GOT3 (cell line): ENCODE measurements around the gene TLR6.

Source experiments
- DNase-seq: peaks from one replicate; lab custom pipeline; 2025; ENCODE audit warnings: mixed read lengths; lab: John Stamatoyannopoulos, UW

Gene TLR6

DNA sequence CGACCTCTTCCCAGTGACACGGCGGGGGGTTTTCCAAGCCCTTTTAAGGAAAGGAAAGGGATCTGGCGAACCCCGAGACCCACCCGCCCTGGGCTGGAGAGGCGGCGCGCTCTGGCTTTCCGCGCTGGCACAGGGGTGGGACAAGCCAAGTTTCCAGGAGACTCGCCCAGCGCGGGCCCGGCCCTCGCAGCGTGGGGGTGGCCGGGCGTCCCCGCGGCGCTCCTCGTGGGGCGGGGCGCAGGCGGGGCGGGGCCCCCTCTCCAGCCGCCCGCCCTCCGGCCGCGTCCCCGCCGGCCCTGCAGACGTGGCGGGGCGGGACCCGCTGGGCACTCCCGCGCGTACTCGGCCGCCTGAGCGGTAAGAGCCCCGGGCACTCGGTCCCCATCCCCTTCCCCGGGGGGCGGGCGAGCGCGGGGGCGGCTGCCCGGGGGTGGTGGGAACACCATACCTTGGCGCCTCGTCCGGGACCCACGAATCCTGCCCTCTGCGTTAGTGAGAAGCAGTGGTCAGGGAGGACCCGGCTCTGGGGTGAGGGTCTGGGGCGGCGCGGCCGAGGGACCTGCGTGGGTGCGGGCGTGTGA lies 11.0 kb upstream of the TLR6 start, which contains the start of gene FAM114A1:
Gene FAM114A1, plus strand, starts transcription at position 329 of the 581 bp plus-strand sequence. CDS start 10,273 bp downstream, outside the sequence.
- DNase-seq = peak; percentile 42

- DNase-seq = no peak
These were observed 10.4 kb upstream of the TLR6 start for GRCh38 chr4:38866973-38867477.

- DNase-seq = no peak
These were observed 8.8 kb upstream of the TLR6 start for GRCh38 chr4:38865445-38865844.

DNA sequence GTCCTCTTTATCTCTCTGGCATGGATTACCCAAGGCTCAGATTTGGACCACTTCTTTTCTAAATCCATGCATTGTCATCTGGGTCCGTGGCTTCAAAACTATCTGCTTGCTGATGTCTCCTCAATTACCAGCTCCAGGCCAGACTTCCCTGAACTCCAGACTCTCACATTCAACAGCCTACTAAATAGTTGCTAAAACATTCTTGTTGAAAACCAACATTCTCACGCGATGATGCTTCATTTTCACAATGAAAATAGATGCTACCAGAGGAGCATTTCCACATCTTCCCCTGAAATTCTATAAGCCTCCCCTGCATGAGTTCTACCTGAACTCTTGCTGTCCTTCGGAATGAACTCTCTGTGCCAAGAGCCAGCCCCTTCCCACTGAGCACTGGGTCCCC lies 5.2 kb upstream of the TLR6 start:
- no peak for DNase-seq

DNA sequence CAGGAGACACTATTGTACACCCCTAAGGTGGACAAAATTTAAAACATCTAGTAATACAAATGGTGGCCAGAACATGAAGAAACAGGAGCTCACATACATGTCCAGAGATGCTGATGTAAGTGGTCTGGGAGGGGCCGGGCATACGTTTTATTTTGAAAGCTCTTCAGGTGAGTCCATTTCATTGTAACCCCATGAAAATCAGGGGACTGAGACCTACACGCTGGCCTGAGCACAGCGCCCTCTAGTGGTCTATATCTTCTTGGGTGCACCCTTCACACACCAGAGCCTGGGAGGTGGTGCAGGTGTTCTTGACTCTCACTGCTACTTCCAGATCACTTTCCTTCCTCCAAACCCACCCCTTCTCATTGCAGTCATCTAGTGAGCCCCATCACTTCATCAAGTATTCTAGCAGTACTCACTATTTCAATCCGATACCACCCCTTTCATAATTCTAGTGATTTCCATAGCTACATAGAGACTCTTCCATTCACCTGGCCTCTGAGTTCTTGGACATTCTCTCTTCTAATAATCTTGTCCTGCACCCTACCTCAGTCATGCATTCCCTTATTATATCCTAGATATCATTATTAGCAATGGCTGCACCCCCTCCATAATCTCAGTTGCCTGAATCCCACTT lies 4.3 kb upstream of the TLR6 start:
- DNase-seq = no peak

DNA sequence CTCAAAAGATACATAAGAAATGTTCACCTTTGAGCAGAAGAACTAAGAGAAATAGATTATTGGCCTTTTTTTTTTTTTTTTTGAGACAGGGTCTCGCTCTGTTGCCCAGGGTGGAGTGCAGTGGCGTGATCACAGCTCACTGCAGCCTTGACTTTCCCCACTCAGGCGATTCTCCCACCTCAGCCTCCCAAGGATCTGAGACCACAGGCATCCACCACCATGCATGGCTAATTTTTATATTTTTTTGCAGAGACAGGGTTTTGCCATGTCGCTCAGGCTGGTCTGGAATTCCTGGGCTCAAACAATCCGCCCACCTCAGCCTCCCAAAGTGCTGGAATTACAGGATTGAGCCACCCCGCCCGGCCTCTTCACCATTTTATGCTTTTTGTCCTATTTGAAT lies 2.9 kb upstream of the TLR6 start:
- DNase-seq = no peak

GRCh38 chr4:38858097-38858420 lies 1.4 kb upstream of the TLR6 start:
- no peak for DNase-seq

- DNase-seq = peak; percentile 41
These were observed 908 bp upstream of the TLR6 start for GRCh38 chr4:38857354-38858096.

- no peak for DNase-seq
These were observed 571 bp downstream of the TLR6 start for GRCh38 chr4:38856046-38856445.

DNA sequence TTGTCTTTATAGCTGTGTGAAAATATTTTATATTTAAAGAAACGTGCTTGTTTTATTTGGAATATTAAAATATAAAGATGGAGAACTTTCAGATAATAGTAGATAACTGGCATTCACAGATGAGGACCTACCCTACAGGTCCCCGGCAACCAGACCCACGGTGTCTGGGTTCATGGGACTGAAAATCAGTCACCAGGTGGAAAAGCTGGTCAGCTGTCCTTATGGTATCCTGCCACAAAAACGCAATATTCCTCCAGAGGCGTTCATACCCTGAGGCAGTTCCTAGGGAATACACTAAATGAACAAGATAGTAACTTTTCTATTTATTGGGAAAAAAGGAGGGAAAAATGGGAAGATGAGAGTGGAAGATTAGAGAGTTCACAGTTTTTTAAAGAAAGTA lies 1.2 kb downstream of the TLR6 start:
- DNase-seq = no peak

- DNase-seq = no peak
These were observed 10.6 kb downstream of the TLR6 start for GRCh38 chr4:38846015-38846414.

GRCh38 chr4:38842994-38843393 lies 13.6 kb downstream of the TLR6 start:
- no peak for DNase-seq

DNA sequence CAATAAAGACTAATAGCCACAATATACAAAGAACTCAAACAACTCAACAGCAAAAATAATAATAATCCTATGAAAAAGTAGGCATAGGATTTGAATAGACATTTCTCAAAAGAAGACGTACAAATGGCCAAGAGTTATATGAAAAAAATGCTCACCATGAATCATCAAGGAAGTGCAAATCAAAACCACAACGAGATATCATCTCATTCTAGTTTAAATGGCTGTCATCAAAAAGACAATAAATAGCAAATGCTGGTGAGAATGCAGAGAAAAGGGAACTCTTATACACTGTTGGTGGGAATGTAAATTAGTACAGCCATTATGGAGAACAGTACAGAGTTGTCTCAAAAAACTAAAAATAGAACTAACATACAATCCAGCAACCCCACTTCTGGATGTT lies 18.8 kb downstream of the TLR6 start:
- no peak for DNase-seq

- no peak for DNase-seq
These were observed 19.3 kb downstream of the TLR6 start for GRCh38 chr4:38837334-38837733.

GRCh38 chr4:38834570-38834969 lies 22.0 kb downstream of the TLR6 start:
- DNase-seq = no peak

- no peak for DNase-seq
These were observed 23.7 kb downstream of the TLR6 start for GRCh38 chr4:38832624-38833528.

GRCh38 chr4:38832206-38832605 lies 24.4 kb downstream of the TLR6 start:
- no peak for DNase-seq

- no peak for DNase-seq
These were observed 25.0 kb downstream of the TLR6 start for GRCh38 chr4:38831653-38832052.

DNA sequence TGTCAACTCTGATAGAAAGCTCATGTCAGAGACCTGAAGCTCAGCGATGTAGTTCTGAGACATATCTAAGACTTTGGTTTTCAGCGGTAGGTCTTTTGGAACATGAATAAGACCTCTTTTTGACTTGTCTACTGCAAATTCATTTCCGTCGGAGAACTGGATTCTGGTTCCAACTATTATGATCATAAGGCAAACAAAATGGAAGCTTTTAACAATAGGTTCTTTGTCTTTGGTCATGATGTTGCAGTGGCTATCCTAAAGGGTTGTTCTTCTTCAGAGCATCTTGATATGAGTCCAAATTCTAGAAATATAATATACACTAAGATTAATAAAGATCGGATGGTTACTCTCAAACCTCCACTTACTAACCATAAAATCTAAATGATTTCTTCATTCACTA lies 27.4 kb downstream of the TLR6 start:
- no peak for DNase-seq

- no peak for DNase-seq
These were observed 32.9 kb downstream of the TLR6 start for GRCh38 chr4:38823766-38824165.

- DNase-seq = no peak
These were observed 33.8 kb downstream of the TLR6 start for GRCh38 chr4:38822748-38823303.

GRCh38 chr4:38821739-38822138 lies 34.9 kb downstream of the TLR6 start:
- no peak for DNase-seq
